DMS114 treated with DMSO at 0.1 percent for 48 hours (cell line): ENCODE data around the gene ARID3C.

Experiments used
- DNase-seq: peaks from one replicate; lab custom pipeline; 2025; ENCODE audit not compliant: unreplicated experiment; lab: John Stamatoyannopoulos, UW

ARID3C gene

DNA sequence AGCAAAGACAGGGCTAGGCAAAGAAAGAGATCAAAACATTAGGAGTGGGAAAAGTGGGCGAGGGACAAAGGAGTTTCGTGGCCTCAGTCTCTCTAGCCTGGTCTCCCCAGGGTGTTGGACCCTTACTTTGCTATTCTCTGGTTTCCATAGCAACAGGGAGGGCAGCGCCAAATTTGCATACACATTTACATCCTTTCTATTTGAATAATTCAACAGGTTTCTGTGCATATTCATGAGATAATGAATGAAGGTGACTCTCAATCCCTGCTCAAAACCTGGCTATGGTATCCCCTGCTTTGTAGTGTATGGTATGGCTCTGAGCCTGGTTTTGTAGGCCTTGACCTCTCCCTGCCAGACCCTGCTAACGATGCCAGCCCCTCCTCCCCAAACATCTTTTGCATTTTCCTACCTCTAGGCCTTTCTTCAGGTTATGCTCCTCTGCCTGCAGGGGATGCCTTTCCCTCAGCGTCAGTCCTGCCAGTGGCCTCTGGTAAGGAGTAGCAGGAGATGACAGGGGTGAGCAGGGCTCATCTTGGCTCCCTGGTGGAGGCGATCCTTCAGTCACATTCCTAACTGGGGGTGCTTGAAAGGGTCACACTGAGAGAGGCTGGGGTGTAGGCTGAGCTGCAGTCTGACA is 26.8 kb downstream of the ARID3C start:
- DNase-seq: no peak

DNA sequence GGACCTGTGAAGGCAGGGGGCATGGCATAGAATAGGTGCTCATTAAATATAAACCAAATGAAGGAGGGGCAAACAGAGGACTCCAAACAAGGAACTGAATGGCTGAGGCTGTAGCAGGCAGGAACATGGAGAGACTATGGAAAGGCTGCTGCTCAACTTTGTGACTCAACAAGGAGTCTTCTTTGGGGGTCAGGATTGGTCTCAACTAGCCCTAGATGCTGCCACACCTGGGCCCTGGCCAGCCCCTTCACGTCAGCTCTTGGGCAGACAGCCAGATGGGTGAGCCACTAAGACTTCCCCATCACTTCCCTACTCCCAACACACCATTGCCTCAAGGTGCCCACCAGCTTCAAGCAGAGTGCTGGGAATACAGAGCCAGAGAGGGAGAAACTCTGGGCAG is 28.0 kb downstream of the ARID3C start:
- no peak for DNase-seq

DNA sequence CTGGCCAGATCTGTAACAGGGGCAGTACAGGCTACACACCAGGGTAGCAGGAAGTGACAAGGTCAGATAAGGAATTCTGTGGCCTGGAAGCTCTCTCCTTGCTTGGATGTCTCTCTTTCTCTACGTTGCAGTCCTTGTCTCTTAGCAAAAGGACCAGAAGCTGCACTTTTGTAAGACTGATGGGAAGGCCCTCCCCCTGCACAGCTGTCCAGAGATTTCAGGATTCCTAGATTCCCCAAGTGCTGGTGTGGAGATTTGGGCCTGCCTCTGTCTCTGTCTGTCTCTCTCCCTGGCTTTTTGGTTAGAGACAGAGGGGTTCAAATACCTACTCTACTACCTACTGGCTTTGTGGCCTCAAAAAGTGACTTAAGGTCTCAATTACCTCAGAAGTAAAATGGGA is 29.3 kb downstream of the ARID3C start:
- DNase-seq: no peak

DNA sequence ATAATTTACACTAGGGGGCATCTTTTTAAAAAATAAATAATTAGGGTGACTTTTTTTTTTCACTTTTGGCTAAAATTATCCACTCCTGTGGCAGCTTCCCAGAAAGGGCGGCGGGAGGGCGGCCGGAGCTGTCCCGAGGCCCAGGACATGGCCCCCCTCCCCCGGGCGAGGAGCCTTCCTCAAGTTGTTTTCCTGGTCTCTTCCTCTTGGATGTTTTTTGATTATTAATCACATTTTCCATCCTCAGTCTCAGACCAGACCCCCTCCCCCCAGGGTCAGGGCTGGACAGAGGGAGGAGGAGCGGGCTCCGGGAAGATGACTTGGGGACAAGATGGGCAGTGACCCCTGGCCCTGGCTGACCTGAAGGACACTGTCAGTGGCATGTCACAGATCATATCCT is 34.7 kb downstream of the ARID3C start:
- DNase-seq: no peak

DNA sequence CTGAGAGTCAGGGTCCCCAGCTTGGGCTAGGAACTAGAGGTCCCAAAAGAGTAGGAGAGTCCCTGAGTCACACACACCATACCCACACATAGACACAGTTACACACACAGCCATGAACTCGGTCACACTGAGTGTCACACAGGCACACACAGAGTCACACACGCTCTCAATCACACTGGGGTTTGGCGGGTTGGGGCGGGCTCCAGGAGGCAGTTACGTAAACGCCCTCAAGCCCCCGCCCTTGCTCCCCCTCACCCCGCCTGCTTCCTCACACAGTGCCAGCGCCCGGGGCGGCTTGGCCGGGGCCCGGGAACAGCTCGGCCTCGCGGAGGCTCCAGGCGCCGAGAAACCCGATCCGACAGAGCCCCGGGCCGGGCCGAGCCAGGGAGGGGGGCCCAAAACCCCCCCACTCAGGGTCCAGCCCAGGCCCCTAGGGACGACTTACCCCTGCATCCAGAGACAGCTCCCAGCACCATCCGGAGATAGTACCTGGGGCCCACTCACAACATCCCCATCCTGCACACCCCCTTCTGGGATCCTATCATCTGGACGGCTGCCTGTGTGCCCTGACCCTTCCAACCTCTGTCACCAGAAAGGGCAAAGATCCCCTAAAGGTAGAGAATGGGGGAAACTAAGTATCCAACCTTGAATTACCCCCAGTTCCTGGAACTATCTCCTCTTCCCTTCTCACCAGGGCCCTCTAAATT is 35.8 kb downstream of the ARID3C start:
- no peak for DNase-seq

DNA sequence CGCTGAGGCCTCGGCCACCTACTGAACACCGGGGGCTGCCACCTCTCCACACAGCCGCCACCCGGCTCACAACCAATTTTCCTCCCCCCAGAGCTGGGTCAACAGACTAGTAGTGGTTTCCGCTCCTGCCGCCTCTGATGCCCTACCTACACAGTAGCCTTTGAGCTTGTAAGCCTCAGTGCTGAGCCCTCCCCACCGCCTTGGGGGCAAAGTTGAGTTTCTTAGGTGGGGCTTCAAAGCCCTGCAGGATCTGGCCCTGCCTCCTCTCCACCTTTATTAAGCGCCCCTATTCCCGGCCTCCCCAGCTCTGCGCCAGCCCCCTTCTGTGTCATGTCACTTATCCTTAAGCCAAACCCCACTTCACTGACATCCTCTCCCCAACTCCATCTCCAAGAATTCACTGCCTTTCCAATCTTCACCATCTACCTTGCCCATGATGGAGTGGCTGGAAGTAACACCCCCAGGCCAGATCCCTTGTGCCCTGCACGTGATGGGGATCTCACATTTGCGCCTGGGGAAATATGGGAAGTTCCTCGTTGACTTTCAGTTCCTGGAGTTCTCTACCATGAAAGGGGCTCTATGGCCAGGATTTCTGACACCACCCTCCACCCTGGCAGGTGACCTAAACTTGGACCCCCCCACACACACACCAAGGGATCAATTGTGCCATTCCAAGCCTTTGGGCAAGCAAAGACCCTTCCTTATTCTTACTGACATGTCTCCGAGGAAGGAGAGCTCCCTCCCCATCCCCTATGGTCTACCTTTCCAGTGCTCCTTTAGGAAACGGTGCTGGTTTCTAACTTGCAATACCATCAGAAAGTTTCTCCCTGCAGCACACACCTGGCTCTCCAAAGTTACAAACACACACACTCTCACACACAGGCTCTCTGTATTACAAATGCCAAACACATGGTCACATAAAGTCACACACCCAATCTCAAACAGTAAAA is 36.7 kb downstream of the ARID3C start:
- DNase-seq: no peak

DNA sequence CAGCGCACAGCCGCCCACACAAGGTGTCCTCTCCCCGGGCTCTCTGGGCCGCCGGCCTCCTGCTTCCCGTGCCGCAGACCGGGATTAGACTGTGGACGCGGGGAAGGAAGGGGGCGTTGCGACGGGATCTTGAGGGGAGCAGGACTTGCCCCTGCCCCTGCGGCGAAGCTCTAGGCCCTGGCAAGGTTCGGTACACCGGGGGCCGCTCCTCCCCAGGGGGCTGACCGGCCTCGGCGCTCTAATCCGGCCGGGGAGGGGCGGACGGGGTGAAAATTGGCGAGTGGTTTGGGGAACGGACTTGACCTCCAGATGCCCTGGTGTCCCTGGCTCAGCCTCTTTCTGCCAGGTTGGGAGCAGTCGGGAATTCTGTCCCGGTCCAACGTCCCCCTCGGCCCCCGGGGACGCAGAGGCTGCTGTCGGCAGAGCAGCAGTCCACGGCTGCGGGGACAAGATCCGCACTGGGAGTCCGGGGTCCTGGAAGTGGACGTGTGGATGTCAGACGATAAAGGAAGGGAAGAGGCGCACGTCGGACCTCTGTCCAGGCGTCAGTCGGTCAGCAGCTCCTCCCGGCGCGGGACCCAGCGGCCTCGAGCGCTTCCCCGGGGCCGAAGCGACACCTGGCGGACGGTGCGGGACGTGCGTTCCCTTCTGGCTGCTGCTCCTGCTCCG is 37.5 kb downstream of the ARID3C start:
- peak; percentile 51 for DNase-seq

DNA sequence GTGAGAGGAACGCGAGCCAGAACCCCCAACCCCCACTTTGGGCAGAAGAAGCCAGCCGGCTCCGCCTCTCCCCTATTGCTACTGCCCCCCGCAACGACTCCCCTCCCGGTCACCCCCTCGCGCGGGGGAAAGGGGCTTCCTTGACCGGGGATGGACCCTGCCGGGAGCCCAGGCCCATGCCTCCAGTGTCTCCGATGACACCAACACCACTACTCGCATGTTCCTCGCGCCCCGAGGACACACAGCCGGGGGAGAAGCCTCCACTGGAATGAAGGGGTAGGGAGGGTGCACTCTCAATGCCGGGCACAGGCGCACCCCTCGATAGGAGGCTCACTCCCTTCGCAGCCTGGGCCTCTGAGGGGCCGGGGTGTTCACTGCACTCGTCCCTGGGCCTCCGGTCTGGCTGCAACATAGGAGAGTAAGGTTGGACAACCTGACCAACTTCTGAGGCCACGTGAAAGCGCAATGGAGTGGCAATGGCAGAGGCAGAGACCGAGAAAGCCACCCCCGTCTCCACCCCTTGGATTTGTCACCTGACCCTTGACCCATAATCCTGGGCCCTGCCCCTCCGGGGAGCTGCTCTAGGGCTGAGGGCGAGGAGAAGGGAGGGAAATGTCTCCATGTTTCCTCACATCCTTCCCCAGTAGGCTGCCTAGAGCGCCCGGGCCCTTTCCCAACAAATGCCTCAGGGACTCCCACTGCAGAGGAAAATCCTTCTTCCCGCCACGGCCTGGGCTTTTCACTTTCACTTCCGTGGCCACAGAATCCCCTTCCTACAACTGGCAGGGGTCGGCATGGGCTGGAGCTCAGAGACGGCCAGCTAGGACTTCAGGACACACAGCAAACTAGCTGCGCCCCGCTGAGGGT is 38.3 kb downstream of the ARID3C start:
- DNase-seq: no peak

DNA sequence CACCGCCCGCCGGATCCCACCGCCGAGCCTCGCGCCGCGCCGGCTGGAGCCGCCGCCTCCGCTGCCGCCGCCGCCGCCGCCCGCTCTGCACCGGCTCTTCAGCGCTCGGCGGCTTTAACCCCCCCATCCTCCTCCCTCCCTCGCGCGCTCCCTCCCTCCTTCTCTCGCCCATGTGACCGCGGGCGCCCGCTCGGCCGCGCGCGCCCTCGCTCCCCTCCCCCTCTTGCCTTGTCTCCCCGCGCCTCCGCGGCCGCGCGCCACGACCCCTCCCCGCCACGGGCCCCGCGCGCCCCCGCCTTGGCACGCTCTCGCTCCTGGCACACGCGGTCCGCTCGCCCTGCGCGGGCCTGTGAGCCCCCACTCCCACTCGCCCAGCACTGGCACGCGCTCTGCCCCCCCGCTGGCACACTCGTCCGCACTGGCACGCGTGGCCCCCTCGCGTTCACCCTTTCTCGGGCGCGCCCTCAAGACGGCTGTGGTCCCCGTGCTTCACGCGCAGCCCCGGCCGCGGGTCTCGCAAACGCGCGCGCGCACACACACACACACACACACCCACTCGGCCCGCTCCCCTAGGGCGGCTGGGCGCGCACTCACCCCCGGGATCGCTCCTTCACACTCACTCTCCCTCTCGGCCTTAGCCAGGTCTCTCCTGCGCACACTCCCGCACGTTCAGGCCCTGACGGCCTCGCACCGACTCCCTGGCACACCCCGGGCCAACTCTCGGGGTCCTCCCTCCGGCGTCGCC is 39.1 kb downstream of the ARID3C start, which contains the start of gene CNTFR:
TSS of gene CNTFR (minus strand) at position 89 of the 745 bp plus-strand sequence. CDS start 20,743 bp downstream, outside the sequence.
- peak; percentile 10 for DNase-seq

DNA sequence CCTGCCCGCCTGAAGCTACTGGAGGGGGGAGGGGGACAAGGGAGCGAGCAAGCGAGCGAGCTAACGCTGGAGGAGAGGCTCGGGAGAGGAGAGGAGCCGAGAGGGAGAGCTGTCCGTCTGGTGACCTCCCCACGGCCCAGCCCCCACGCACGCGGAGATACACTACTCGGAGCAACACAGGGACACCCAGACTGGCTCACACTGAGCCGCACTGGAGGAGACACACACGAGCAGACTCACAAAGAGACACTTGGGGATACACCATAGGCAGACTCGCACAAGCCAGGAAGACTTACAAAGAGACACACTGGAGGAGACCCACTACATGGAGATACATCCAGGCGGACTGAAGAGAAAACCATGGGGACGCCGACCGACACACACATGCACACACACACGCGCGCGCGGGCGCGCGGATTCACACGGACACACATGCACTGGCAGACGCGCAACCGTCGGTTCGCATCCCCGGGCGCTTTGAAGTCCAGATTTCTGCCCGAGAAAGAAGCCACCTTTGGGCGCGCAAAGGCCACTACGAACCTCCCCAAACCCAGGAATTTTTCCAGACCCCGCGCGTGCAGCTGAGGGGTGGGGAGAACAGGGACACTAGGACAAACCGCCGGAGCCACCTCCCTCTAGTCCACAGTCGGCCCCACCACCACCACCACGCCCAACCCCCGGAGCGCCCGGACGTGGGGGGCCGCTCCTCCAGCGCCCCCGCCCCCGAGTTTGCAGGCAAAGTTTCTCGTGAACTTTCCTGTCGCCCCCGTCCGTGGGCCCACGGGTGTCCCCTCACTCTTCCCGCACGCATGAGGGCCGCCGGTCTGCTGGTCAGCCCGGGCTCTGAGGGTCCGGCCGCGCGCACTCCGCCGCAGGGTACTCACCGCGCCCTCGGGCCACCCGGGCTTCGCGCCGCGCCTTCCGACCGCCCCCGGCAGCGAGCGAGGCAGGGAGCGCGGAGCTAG is 39.9 kb downstream of the ARID3C start:
- no peak for DNase-seq

DNA sequence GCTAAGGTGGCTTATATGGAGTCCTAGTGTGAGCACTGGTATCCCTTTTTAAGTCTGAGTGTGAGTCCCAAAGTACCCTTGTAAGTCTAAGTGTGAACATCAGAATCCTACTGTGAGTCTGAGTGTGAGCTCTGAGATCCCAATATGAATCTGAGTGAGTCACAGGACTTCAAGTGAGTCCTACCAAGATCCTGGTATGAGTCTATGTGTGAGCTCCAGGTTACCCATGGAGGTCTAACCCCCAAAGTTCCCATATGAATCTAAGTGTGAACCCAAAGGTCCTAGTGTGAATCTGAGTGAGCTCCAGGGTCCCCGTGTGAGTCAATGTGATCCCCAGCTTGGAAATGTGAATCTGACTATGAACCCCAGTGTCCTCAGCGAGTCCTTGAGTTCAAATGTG is 41.6 kb downstream of the ARID3C start:
- DNase-seq: no peak

DNA sequence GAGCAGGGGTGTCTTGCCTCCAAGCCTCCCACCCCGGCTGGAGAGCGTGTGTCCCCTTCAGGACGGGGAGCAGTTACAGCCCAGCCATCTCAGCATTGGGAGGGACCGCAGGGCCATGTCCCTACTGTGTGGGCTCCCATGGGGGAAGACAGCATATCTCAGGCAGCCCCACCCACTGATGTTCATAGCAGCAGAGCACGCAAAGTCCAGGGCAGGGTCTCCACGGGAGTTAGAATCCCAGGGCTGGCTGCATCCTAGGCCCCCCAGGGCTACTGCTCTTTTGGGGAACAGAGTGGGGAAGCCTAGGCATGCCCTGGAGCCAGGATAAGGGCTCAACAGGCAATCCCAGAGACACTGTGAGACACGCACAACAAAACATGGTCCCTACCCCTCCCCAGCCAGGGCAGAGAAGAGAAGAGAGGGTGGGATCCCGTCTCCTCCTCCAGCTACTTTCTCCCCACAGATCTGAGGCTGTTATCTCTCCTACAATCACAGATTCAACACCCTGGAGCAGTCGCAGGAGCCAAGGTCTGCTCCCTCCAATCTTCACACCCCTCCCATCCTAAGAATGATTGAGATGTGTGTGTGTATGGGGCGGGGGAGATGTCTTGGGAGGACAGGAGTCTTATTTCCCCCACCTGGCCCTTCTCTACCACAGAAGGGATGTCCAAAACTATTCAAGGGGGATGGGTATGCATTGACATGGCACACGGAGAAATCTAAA is 42.8 kb downstream of the ARID3C start:
- DNase-seq: no peak

DNA sequence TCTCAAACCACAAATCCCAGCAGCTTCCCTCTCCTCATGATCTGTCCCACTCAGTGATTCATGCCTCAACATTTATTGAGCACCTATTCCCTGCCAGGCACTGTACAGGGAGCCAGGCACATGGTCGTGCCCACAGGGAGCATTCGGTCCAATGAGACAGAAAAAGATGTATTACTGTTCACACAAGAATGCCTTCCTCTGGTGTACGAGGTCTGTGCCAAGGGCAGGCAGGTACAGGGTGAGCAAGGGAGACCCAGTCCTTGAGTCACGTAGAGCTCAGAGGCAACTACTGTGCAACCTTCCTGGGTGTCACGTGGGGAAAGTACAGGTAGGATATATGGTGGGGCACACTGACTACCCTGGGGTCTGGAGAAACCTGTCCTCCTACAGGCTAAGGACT is 43.9 kb downstream of the ARID3C start:
- DNase-seq: no peak

DNA sequence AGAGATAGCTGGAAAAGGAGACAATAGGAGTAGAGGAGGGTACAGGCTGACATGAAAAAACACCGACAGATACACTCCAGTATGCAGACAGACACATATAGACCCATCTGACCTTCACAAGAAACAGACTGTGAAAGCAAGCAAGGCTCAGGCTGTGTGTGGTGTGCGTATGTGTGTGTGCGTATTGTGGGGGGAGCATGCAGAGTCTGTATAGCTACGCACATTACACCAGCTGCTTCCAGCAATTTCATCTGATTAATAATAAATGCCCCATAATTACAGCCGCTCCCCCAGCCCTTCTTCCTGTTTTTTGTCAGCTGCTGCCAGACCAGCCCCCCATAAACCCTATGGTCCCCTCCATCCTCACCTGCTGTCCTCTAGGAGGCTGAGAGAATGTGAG is 46.1 kb downstream of the ARID3C start:
- no peak for DNase-seq

DNA sequence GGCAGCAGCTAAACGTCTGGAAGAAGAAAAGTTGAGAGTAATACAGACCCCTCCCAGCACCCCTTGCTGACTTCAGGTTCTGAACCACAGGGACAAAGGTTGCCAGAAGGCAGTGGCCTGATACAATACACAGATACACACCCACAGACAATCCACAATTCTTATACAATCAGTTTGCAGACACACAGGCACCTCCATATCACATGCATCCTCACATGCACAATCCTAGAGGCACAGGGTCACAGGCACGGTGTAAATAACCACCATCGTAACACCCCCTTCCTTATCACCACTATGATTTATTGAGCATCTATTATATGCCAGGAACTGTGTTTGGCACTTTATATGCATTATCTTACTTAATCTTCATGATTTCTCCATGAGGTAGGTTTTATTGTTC is 47.5 kb downstream of the ARID3C start:
- DNase-seq: no peak

DNA sequence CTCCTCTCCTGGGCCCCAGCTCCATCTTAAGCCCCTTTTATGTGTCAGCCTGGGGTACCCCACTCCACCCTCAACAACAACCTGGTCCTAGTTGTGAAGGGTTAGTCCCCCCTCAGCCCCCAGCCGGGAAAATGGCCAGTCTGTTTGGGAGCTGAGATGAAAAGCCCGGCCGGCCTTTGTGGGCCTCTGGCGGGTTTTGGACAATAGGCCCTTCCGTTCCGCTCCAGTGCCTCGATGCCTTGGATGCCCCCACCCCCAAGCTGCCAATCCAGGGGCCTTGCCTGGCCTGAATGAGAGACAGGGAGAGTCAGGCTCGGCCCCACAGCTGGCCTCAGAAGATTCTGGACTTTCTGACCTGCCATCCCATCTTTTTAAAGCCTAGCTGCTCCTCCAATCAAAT is 48.5 kb downstream of the ARID3C start:
- DNase-seq: no peak

DNA sequence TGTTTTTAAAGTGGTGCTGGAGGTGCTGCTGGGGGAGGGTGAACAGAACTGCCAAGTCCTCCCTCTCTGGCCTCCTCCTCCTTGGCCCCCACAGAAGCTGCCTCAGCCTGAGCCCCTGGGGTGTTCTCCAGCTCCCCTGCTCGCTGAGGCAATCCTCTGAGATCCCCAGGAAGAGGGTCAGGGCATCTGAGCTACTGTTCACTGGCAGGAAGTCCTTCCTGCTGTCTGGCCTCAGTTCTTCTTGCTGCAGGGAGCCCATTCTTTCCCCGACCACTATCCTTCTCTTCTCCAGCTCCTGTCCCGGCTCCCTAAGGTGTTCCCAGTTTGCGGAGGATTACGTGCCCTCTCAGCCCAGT is 49.1 kb downstream of the ARID3C start:
- DNase-seq: no peak
